ENCODE data around the gene RETREG3.
A peak's percentile ranks its signal among the peaks of the same experiment; 100 is the strongest.
"Not testable (repeated sequence)": the region's sequence is repeated elsewhere in the genome, so short reads cannot be mapped to it uniquely, and the experiment has no call there.

- peak; percentile 5 for TF ChIP-seq CTCF (IDR thresholded peaks at IDR 0.05; ENCODE audit: borderline replicate concordance, extremely low read depth, low read length, poor library complexity, severe bottlenecking)
- not testable (repeated sequence) for TF ChIP-seq EZH2 (IDR thresholded peaks at IDR 0.05; ENCODE audit: borderline replicate concordance, low read depth, low read length, severe bottlenecking)
These were observed 934 bp upstream of the RETREG3 start for GRCh38 chr17:42609814-42610801.
